HepG2 (cell line): Measurements from ENCODE around the gene HNRNPM. TPM values are rescaled to one million over a fixed set of nuclear protein-coding genes. Genes with fewer than 3 reads are reported as not detected.
"Not testable (repeated sequence)": the region's sequence is repeated elsewhere in the genome, so short reads cannot be mapped to it uniquely, and the experiment has no call there.

Experiments used
- ATAC-seq: fragments of 200-7000 bp; cut with Tn5 transposase; 3 replicates; pipeline ENCODE4 v1.9.1; 2020; ENCODE audit warnings: mild to moderate bottlenecking, moderate library complexity
- BruUV-seq: library from RNA; stranded (reverse); fragments of 400-500 nt; replicated peaks from 2 replicates; lab custom pipeline; 2021; lab: Mats Ljungman, UMichigan
- CTCF ChIA-PET: fragments of 300-600 bp; formaldehyde crosslinking; extraction: SDS; loops from one replicate; lab custom pipeline; 2021; ENCODE audit warnings: low total read pairs, inconsistent platforms, low intra/inter-chr PET ratio; lab: Yijun Ruan, JAX
- POLR2A ChIA-PET: fragments of 350-600 bp; sonication (Branson Sonifier 250); formaldehyde crosslinking; loops from one replicate; lab custom pipeline; 2020; ENCODE audit warnings: antibody characterized with exemption, inconsistent platforms; lab: Yijun Ruan, JAX
- DNase-seq: peaks from one replicate; pipeline ENCODE4 v3.0.0-alpha.2; 2015; ENCODE audit warnings: low spot score
- FAIRE-seq: peaks from 3 replicates; lab custom pipeline; 2011; peaks lifted over from hg19 to GRCh38; lab: Jason Lieb, UNC
- H2AFZ ChIP-seq: one replicate; pipeline ENCODE4 v1.6.1; 2011; ENCODE audit warnings: low read length, inconsistent platforms
- H3K27ac ChIP-seq: fragments of 300-600 bp; 3 replicates; pipeline ENCODE4 v1.8.0; 2011; ENCODE audit warnings: mixed run types, mild to moderate bottlenecking, mixed read lengths, low read length, inconsistent platforms; ENCODE audit not compliant: insufficient read depth; ENCODE audit errors: extremely low read length
- H3K27me3 ChIP-seq, 2 experiments: fragments of 200-600 bp in 1 of 2; 2 replicates in 1 of 2; 3 replicates in 1 of 2; pipeline versions ENCODE4 v1.6.0 to v1.8.0; 2011; ENCODE audit warnings: low read length in 2 of 2, mild to moderate bottlenecking in 2 of 2, moderate library complexity in 2 of 2, inconsistent platforms in 1 of 2; ENCODE audit not compliant: insufficient read depth in 2 of 2, control insufficient read depth in 1 of 2
- H3K36me3 ChIP-seq, 2 experiments: fragments of 200-600 bp in 1 of 2; replicated peaks in 1 of 2; 2 replicates in 1 of 2; 3 replicates in 1 of 2; pipeline versions ENCODE4 v1.5.1 to v1.8.0; 2011; ENCODE audit warnings: low read length in 2 of 2, inconsistent platforms in 1 of 2; ENCODE audit not compliant: insufficient read depth in 2 of 2, control insufficient read depth in 1 of 2
- H3K4me1 ChIP-seq: 2 replicates; pipeline ENCODE4 v1.5.1; 2012; ENCODE audit warnings: low read length, inconsistent platforms; ENCODE audit not compliant: insufficient read depth
- H3K4me2 ChIP-seq: 2 replicates; pipeline ENCODE4 v1.6.0; 2011; ENCODE audit warnings: low read depth, low read length, inconsistent platforms
- H3K4me3 ChIP-seq, 3 experiments: fragments of 200-600 bp in 1 of 3; sonication (generic), shearing (Covaris generic) in 1 of 3; replicated peaks in 1 of 3; 2 replicates each; pipeline ENCODE4 v1.5.1; 2011 to 2016; ENCODE audit warnings: low read length in 3 of 3, inconsistent platforms in 2 of 3, low read depth in 2 of 3, mild to moderate bottlenecking in 2 of 3, control low read depth in 1 of 3, mixed read lengths in 1 of 3; ENCODE audit not compliant: insufficient read depth in 1 of 3
- H3K79me2 ChIP-seq: one replicate; pipeline ENCODE4 v1.6.1; 2011; ENCODE audit warnings: low read length, inconsistent platforms; ENCODE audit not compliant: insufficient read depth
- H3K9ac ChIP-seq: 2 replicates; pipeline ENCODE4 v1.6.0; 2011; ENCODE audit warnings: mild to moderate bottlenecking, low read depth, low read length, inconsistent platforms; ENCODE audit not compliant: insufficient read depth
- H3K9me3 ChIP-seq: 2 replicates; pipeline ENCODE4 v1.5.1; 2012; ENCODE audit warnings: mild to moderate bottlenecking, low read length
- H4K20me1 ChIP-seq: 2 replicates; pipeline ENCODE4 v1.6.0; 2011; ENCODE audit warnings: inconsistent platforms, mild to moderate bottlenecking, low read length, moderate library complexity; ENCODE audit not compliant: insufficient read depth
- AGO2 ChIP-seq: fragments of 200-400 bp; formaldehyde crosslinking; optimal IDR thresholded peaks from 2 replicates; pipeline ENCODE3; 2017; ENCODE audit warnings: mild to moderate bottlenecking, low read depth, low read length, moderate library complexity
- EHMT2 ChIP-seq: fragments of 200-600 bp; sonication (generic); IDR thresholded peaks from 2 replicates; pipeline ENCODE4 v1.7.0; 2017; ENCODE audit warnings: antibody characterized with exemption, low read depth, low read length, borderline replicate concordance
- NCOA2 ChIP-seq: sonication (generic); formaldehyde crosslinking; IDR thresholded peaks from 2 replicates; pipeline ENCODE4 v1.8.0; 2022; ENCODE audit warnings: inconsistent platforms
- STAG1 ChIP-seq: sonication (generic); formaldehyde crosslinking; IDR thresholded peaks from 2 replicates; pipeline ENCODE4 v1.4.0; 2020; ENCODE audit warnings: missing genetic modification reagents
- ZSCAN25 ChIP-seq: sonication (generic); formaldehyde crosslinking; IDR thresholded peaks from 2 replicates; pipeline ENCODE4 v1.8.0; 2022; ENCODE audit warnings: mild to moderate bottlenecking, missing genetic modification reagents
- WGBS: methylation state at CpG from one replicate; pipeline ENCODE4 v1.1.6; 2017; ENCODE audit warnings: low lambda C conversion rate; 5-methylcytosine and 5-hydroxymethylcytosine counted together
- in situ Hi-C: cut with HindIII; loops from 2 replicates; pipeline ENCODE4 v1.10.0; 2017; ENCODE audit warnings: low pct_unique_long_range_greater_than_20kb; ENCODE audit not compliant: extremely low pct_ligation_motif_present
- intact Hi-C: fragments of 100-400 bp; cut with micrococcal nuclease; formaldehyde crosslinking; loops from one replicate; pipeline ENCODE4 v1.10.0; 2022; ENCODE audit not compliant: unreplicated experiment
- polyA plus RNA-seq, 8 experiments: library from polyadenylated mRNA; depleted of rRNA in 3 of 8; stranded (reverse) in 7 of 8; unstranded in 1 of 8; fragments of >200 nt; fragmentation: Illumina TruSeq in 4 of 8; extraction: Trizol in 4 of 8; gene quantifications; 2 replicates each; pipeline versions ENCODE4 v1.2.1 to v1.2.3, GENCODE V29; 2011 to 2016; ENCODE audit warnings: low read depth in 4 of 8, missing spikeins in 1 of 8, mixed read lengths in 1 of 8; ENCODE audit not compliant: insufficient read depth in 1 of 8
- total RNA-seq, 5 experiments: library from RNA; depleted of rRNA; stranded (reverse); fragments of >200 nt; fragmentation: Illumina TruSeq; extraction: Trizol; gene quantifications; 2 replicates each; pipeline ENCODE4 v1.2.3, GENCODE V29; 2016; ENCODE audit warnings: low read depth in 1 of 5
- TF ChIP-seq, protein P1 (sequence below): sonication (generic); formaldehyde crosslinking; IDR thresholded peaks from 2 replicates; pipeline ENCODE4 v1.5.0; 2020; ENCODE audit warnings: mild to moderate bottlenecking, missing genetic modification reagents, moderate library complexity
- TF ChIP-seq, protein P2 (sequence below): sonication (generic); formaldehyde crosslinking; IDR thresholded peaks from 2 replicates; pipeline ENCODE4 v1.4.0; 2020; ENCODE audit warnings: missing genetic modification reagents

HNRNPM gene
- total and polyA plus RNA-seq, 2 of the 13 experiments (the other 11 are each of a cell fraction or from before 2014, with no cell fraction given) = 56.7 to 102 TPM

DNA sequence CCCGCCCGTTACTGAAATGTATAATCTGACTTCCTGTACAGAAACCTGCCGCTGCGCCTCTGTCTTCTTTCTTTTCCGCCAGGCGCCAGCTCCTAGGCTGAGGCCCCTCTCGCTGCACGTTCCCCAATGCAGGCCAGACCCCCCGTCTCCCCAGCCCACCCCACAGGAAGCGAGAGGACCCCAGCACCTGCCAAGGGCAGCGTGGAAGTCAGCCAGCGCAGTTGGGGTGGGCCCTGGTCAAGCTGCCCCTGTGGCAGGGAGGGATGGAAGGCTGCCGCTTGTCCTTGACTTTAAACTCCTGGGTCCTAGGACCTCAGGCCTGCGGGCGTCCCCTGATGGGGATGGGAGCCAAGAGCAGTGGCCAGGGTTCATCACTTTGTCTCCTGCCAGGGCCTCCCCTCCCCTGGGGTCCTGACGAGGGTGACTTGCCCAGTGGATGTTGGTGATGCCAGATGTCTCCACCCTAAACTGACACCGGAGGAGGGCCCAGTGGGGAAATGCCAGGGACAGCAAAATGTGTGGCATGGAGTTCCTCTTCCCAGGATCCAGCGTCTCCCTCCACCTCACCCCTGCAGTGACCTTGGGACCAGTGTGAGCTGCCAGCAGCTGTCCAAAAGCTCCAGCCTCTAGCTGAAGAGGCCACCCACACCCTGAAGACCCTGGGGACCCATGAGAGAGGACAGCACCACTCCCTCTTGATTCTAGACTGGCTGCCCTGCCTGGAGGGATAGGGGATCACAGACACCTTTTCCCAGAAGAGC, 40.2 kb upstream of the HNRNPM start:
- Histone ChIP-seq H3K36me3 (peaks cover 9 to 20% of the 10 kb centered on the region in 2 experiments; a peak in 4 of 5 replicates), H3K27me3 (no peaks in the 10 kb centered on the region), H3K4me3 (no peak overlapping the region), H3K79me2 (no peaks in the 10 kb centered on the region), H3K9me3 (no peaks in the 10 kb centered on the region), H3K4me1 (0 out of 2 replicates have a peak, but pooled peaks cover 16% of the 10 kb centered on the region), H3K9ac (no peak overlapping the region), H3K4me2 (no peak overlapping the region), H3K27ac (no peak overlapping the region), H2AFZ (no peak overlapping the region), H4K20me1 (no peaks in the 10 kb centered on the region)
- in situ Hi-C loops (no loop called here), intact Hi-C loops (no loop called here)
- no TSS peak for BruUV-seq
- POLR2A ChIA-PET = interaction anchor here (0.5 to 1.7 kb wide), 5 partner anchors 9 to 109 kb away, joined by 3 to 6 read pairs (median 4); partner anchors contain the start of genes MARCHF2 and ZNF414
- 97% methylated on average over 11 of the region's 18 CpGs for WGBS
- CTCF ChIA-PET = no interaction called here
- no peak for TF ChIP-seq EHMT2
- peak; percentile 20 for TF ChIP-seq AGO2
- TF ChIP-seq ZSCAN25 (CRISPR knock-in tag) = peak; percentile 98
- no peak for TF ChIP-seq NCOA2 (CRISPR knock-in tag)
- no peak for DNase-seq
- FAIRE-seq = no peak
- ATAC-seq = peak; percentile 18

DNA sequence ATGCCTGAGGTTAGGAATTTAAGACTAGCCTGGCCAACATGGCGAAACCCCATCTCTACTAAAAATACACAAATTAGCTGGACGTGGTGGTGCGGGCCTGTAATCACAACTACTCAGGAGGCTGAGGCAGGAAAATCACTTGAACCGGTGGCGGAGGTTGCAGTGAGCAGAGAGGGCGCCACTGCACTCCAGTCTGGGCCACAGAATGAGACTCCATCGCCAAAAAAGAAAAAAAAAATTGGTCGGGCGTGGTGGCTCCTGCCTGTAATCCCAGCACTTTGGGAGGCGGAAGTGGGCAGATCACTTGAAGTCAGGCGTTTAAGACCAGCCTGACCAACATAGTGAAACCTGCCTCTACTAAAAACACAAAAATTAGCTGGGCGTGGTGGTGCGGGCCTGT, 34.1 kb upstream of the HNRNPM start:
- intact Hi-C loops = loop anchor here (5.0 kb wide), 1 partner anchor 37 kb away; no protein-coding TSS in a partner anchor

More for the DNA sequence above, 34.1 kb upstream of the HNRNPM start:
- H3K27me3 ChIP-seq, H3K9ac ChIP-seq, H3K4me3 ChIP-seq, DNase-seq, H3K36me3 ChIP-seq, CTCF ChIA-PET, BruUV-seq, H3K4me2 ChIP-seq, ATAC-seq, H3K9me3 ChIP-seq, H3K27ac ChIP-seq, H4K20me1 ChIP-seq, H2AFZ ChIP-seq: not testable (repeated sequence)
- peaks cover 26% of the 10 kb centered on the region for H3K4me1 ChIP-seq
- in situ Hi-C loops = loop anchor here (5.0 kb wide), 1 partner anchor 42 kb away; no protein-coding TSS in a partner anchor
- POLR2A ChIA-PET = interaction anchor here (1.4 kb wide), 1 partner anchor 21 kb away, joined by 3 read pairs; the partner anchor contains the start of gene RAB11B
- peak; percentile 34 for TF ChIP-seq STAG1 (CRISPR knock-in tag)
- TF ChIP-seq, protein P1, sequence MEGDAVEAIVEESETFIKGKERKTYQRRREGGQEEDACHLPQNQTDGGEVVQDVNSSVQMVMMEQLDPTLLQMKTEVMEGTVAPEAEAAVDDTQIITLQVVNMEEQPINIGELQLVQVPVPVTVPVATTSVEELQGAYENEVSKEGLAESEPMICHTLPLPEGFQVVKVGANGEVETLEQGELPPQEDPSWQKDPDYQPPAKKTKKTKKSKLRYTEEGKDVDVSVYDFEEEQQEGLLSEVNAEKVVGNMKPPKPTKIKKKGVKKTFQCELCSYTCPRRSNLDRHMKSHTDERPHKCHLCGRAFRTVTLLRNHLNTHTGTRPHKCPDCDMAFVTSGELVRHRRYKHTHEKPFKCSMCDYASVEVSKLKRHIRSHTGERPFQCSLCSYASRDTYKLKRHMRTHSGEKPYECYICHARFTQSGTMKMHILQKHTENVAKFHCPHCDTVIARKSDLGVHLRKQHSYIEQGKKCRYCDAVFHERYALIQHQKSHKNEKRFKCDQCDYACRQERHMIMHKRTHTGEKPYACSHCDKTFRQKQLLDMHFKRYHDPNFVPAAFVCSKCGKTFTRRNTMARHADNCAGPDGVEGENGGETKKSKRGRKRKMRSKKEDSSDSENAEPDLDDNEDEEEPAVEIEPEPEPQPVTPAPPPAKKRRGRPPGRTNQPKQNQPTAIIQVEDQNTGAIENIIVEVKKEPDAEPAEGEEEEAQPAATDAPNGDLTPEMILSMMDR (CRISPR knock-in tag) = 0 out of 2 replicates have a peak, but pooled peaks have one; percentile 13
- TF ChIP-seq, protein P2, sequence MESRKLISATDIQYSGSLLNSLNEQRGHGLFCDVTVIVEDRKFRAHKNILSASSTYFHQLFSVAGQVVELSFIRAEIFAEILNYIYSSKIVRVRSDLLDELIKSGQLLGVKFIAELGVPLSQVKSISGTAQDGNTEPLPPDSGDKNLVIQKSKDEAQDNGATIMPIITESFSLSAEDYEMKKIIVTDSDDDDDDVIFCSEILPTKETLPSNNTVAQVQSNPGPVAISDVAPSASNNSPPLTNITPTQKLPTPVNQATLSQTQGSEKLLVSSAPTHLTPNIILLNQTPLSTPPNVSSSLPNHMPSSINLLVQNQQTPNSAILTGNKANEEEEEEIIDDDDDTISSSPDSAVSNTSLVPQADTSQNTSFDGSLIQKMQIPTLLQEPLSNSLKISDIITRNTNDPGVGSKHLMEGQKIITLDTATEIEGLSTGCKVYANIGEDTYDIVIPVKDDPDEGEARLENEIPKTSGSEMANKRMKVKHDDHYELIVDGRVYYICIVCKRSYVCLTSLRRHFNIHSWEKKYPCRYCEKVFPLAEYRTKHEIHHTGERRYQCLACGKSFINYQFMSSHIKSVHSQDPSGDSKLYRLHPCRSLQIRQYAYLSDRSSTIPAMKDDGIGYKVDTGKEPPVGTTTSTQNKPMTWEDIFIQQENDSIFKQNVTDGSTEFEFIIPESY (CRISPR knock-in tag) = peak; percentile 68
- TF ChIP-seq, all 625 proteins: peak for 3; not testable (repeated sequence) for 622
- not testable (repeated sequence) for H3K79me2 ChIP-seq, FAIRE-seq
- WGBS = 72% methylated on average over 13 of the region's 13 CpGs
